Astrocyte (in vitro differentiated cells and primary cell): ENCODE data around the gene SLC4A7.

Source experiments
- EZH2 ChIP-seq: IDR thresholded peaks from 2 replicates; pipeline ENCODE4 v1.6.1; 2012; ENCODE audit warnings: mild to moderate bottlenecking, low read length, inconsistent platforms; ENCODE audit not compliant: insufficient read depth
- TF ChIP-seq, protein P1 (sequence below): IDR thresholded peaks from 2 replicates; pipeline ENCODE4 v1.5.1; 2011; ENCODE audit warnings: low read depth, mild to moderate bottlenecking, inconsistent platforms, low read length, moderate library complexity; ENCODE audit not compliant: insufficient read depth

DNA sequence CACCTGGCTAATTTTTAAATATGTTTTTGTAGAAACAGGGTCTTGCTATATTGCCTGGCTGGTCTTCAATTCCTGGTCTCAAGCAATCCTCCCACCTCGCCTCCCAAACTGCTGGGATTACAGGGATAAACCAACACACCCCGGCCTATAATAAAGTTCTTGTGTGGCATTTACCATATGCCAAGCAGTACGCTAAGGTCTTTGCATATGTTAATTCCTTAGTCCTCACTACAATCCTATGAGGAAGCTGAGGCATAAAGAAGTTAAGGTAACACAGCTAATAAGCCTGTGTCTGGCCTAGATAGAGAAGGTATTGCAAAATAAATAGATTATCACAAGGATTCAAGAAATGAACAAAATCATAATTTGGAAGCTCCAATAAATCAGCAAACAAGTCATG is 17.6 kb upstream of the SLC4A7 start:
- TF ChIP-seq, protein P1, sequence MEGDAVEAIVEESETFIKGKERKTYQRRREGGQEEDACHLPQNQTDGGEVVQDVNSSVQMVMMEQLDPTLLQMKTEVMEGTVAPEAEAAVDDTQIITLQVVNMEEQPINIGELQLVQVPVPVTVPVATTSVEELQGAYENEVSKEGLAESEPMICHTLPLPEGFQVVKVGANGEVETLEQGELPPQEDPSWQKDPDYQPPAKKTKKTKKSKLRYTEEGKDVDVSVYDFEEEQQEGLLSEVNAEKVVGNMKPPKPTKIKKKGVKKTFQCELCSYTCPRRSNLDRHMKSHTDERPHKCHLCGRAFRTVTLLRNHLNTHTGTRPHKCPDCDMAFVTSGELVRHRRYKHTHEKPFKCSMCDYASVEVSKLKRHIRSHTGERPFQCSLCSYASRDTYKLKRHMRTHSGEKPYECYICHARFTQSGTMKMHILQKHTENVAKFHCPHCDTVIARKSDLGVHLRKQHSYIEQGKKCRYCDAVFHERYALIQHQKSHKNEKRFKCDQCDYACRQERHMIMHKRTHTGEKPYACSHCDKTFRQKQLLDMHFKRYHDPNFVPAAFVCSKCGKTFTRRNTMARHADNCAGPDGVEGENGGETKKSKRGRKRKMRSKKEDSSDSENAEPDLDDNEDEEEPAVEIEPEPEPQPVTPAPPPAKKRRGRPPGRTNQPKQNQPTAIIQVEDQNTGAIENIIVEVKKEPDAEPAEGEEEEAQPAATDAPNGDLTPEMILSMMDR = no peak
- no peak for TF ChIP-seq EZH2
